Hepatocyte (in vitro differentiated cells): ENCODE data around the gene RAP1GAP. TPM values are rescaled to one million over a fixed set of nuclear protein-coding genes. Genes with fewer than 3 reads are reported as not detected.

Experiments used
- DNase-seq: peaks from one replicate; pipeline ENCODE4 v3.0.0-alpha.2; 2016; ENCODE audit warnings: low spot score
- H2AFZ ChIP-seq: fragments of 200-600 bp; sonication (generic); 2 replicates; pipeline ENCODE4 v1.6.0; 2016; ENCODE audit warnings: antibody characterized with exemption, mild to moderate bottlenecking
- H3K27ac ChIP-seq: fragments of 200-600 bp; sonication (generic); 2 replicates; pipeline ENCODE4 v1.5.1; 2016; ENCODE audit warnings: mild to moderate bottlenecking
- H3K27me3 ChIP-seq: fragments of 200-600 bp; sonication (generic); 2 replicates; pipeline ENCODE4 v1.6.1; 2016
- H3K36me3 ChIP-seq: fragments of 200-600 bp; sonication (generic); replicated peaks from 2 replicates; pipeline ENCODE4 v1.5.1; 2016; ENCODE audit warnings: low read depth; ENCODE audit not compliant: insufficient read depth
- H3K4me1 ChIP-seq: fragments of 200-600 bp; sonication (generic); 2 replicates; pipeline ENCODE4 v1.5.1; 2016; ENCODE audit warnings: mild to moderate bottlenecking, moderate library complexity; ENCODE audit not compliant: insufficient read depth
- H3K4me2 ChIP-seq: fragments of 200-600 bp; sonication (generic); 2 replicates; pipeline ENCODE4 v1.6.0; 2016
- H3K4me3 ChIP-seq: fragments of 200-600 bp; sonication (generic); 2 replicates; pipeline ENCODE4 v1.5.1; 2016; ENCODE audit warnings: mild to moderate bottlenecking
- H3K79me2 ChIP-seq: fragments of 200-600 bp; sonication (generic); 2 replicates; pipeline ENCODE4 v1.6.0; 2017; ENCODE audit warnings: mild to moderate bottlenecking
- H3K9me2 ChIP-seq: fragments of 200-600 bp; sonication (generic); replicated peaks from 2 replicates; pipeline ENCODE4 v1.6.0; 2017; ENCODE audit warnings: mild to moderate bottlenecking; ENCODE audit not compliant: insufficient read depth
- H3K9me3 ChIP-seq: fragments of 200-600 bp; sonication (generic); 2 replicates; pipeline ENCODE4 v1.5.1; 2016; ENCODE audit warnings: low read depth, mild to moderate bottlenecking
- H4K20me1 ChIP-seq: fragments of 200-600 bp; sonication (generic); 2 replicates; pipeline ENCODE4 v1.6.0; 2016; ENCODE audit warnings: mild to moderate bottlenecking; ENCODE audit not compliant: insufficient read depth, poor library complexity, severe bottlenecking
- CTCF ChIP-seq: fragments of 200-600 bp; sonication (generic); IDR thresholded peaks from 2 replicates; pipeline ENCODE4 v1.5.1; 2016; ENCODE audit warnings: antibody characterized with exemption, mild to moderate bottlenecking; ENCODE audit not compliant: poor library complexity
- EZH2 ChIP-seq: fragments of 200-600 bp; sonication (generic); IDR thresholded peaks from 2 replicates; pipeline ENCODE4 v1.6.1; 2016; ENCODE audit warnings: antibody characterized with exemption, mild to moderate bottlenecking, borderline replicate concordance
- EZH2phosphoT487 ChIP-seq: fragments of 200-600 bp; sonication (generic); IDR thresholded peaks from one replicate; pipeline ENCODE4 v1.6.1; 2018; ENCODE audit warnings: antibody characterized with exemption, mild to moderate bottlenecking, low read depth, moderate library complexity; ENCODE audit not compliant: unreplicated experiment, severe bottlenecking
- WGBS: methylation state at CpG from one replicate; pipeline ENCODE4 v1.1.6; 2016; ENCODE audit warnings: low lambda C conversion rate; ENCODE audit errors: missing lambda C conversion rate; 5-methylcytosine and 5-hydroxymethylcytosine counted together
- polyA plus RNA-seq: library from polyadenylated mRNA; unstranded; fragments of >200 nt; fragmentation: Nextera tagmentation; extraction: Ambion mirVana; gene quantifications from 2 replicates; pipeline ENCODE4 v1.2.1, GENCODE V29; 2016
- total RNA-seq: library from RNA; depleted of rRNA; stranded (reverse); fragments of >200 nt; gene quantifications from 2 replicates; pipeline ENCODE4 v1.2.3, GENCODE V29; 2014

RAP1GAP gene
- total and polyA plus RNA-seq, 2 experiments from 2014 or later: 12.3 to 18.0 TPM

DNA sequence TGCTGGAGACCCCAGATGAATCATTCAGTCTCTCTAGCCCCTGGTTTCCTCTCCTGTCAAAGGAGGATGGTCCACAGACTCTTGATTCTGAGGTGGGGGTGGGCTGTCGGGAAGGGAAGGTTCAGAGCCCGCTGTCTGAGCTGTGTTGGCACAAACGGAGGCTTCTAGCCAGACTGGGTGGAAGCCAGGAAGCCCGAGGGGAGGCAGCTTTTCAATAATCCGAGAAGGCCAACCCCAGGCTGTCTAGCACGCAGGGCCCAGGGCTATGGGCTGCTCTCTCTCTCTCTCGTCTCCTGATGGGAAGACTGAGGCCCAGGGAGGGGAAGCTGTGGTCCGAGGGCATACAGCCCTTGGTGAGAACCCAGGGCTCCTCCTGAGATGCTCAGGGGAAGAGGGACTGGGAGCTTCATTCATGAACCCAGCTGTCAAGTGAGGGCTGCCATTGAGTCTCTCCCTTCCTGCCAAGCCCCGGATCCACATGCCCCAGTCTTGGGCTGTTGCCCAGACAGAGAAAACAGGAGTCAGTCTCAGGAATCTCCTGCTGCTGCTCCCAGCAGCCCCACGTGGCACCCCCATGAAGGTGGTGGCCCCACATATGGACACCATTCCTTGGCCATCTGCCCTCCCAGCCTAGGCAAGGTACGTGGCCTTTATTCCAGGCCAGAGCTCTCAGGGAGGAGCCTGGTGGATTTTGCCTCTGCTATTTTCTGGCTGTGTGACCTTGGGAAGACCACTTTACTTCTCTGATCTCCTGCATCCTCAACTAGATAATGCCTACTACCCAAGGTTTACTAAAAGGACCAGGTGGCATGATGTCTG is 44.4 kb downstream of the RAP1GAP start:
- Histone ChIP-seq H3K4me2 (no peak overlapping the region), H3K27me3 (no peaks in the 10 kb centered on the region), H3K4me1 (peaks cover 37% of the 10 kb centered on the region), H3K9me2 (no peaks in the 10 kb centered on the region), H3K4me3 (no peak overlapping the region), H2AFZ (no peak overlapping the region), H4K20me1 (no peaks in the 10 kb centered on the region), H3K36me3 (no peaks in the 10 kb centered on the region), H3K9me3 (no peaks in the 10 kb centered on the region), H3K79me2 (no peaks in the 10 kb centered on the region), H3K27ac (no peak overlapping the region)
- no peak for DNase-seq
- TF ChIP-seq EZH2 (no peak), CTCF (no peak), EZH2phosphoT487 (no peak)
- WGBS: 79% methylated on average over 11 of the region's 11 CpGs

GRCh38 chr1:21623410-21623961 is 45.7 kb downstream of the RAP1GAP start:
- H3K27ac ChIP-seq: peak overlapping the region; percentile 94
- peak; percentile 82 for DNase-seq
- WGBS: 72% methylated on average over 10 of the region's 10 CpGs

GRCh38 chr1:21622466-21623315 is 46.5 kb downstream of the RAP1GAP start:
- Histone ChIP-seq H4K20me1 (no peaks in the 10 kb centered on the region), H3K4me3 (peak overlapping the region; percentile 45), H3K4me1 (peaks cover 46% of the 10 kb centered on the region), H3K9me3 (no peaks in the 10 kb centered on the region), H3K36me3 (no peaks in the 10 kb centered on the region), H3K27me3 (no peaks in the 10 kb centered on the region), H3K27ac (peak overlapping the region; percentile 94), H2AFZ (peak overlapping the region; percentile 63), H3K4me2 (peak overlapping the region; percentile 90), H3K79me2 (no peaks in the 10 kb centered on the region), H3K9me2 (no peaks in the 10 kb centered on the region)
- TF ChIP-seq CTCF: no peak
- no peak for TF ChIP-seq EZH2phosphoT487
- TF ChIP-seq EZH2: no peak
- 58% methylated on average over 10 of the region's 62 CpGs for WGBS
- peak; percentile 90 for DNase-seq

More at GRCh38 chr1:21623410-21623961, 45.7 kb downstream of the RAP1GAP start:
- TF ChIP-seq EZH2: no peak
- TF ChIP-seq CTCF: no peak
- no peak for TF ChIP-seq EZH2phosphoT487
- H3K4me1 ChIP-seq: peaks cover 46% of the 10 kb centered on the region
- no peak overlapping the region for H2AFZ ChIP-seq
- no peaks in the 10 kb centered on the region for H3K79me2 ChIP-seq
- H3K4me3 ChIP-seq: no peak overlapping the region
- no peaks in the 10 kb centered on the region for H3K27me3 ChIP-seq
- H3K9me2 ChIP-seq: no peaks in the 10 kb centered on the region
- H3K36me3 ChIP-seq: no peaks in the 10 kb centered on the region
- no peaks in the 10 kb centered on the region for H3K9me3 ChIP-seq
- no peaks in the 10 kb centered on the region for H4K20me1 ChIP-seq
- H3K4me2 ChIP-seq: peak overlapping the region; percentile 90
